ENCODE measurements around the gene UNC13D. TPM values are rescaled to one million over a fixed set of nuclear protein-coding genes. Genes with fewer than 3 reads are reported as not detected.

Gene UNC13D
- total and polyA plus RNA-seq, 9 of the 15 experiments (the other 6 are each of a cell fraction or from before 2014, with no cell fraction given) = 0.86 to 244 (median 69.2) TPM

DNA sequence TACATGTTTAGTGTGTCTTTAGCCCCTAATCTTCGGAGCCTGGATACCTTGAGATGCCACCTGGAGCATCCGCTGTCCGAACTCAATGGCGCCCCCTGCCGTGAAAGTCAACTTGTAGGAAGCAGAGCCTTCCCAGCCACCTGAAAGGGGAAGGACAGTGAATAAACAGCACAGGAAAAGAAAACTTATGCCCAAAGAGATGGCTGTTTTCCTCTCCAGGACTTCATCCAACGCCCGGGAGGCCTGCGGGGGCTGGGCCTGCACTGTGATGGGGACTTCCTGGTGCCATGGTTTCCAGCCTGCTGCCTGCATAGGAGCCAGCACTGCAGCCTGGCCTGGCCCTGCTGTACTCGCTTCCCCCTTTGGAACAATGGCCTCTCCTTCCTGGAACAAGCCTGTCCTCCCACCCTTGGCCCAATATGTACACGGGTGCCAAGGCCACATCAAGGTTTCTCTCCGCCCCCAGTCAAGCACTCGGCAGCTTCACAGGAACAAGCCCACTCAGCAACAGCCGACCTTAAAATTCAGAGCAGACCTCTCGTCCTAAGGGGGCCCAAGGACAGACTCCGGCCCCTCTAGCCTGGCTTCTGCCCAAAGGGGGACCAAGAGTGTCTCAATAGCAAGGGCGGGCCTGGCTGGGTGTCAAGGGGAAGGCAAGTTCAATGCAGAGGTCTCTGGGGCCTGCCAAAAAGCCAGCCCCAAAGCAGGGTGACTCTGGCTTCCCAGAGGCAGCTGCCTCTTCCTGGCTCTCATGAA is 4.5 kb upstream of the UNC13D start:
- Histone ChIP-seq H3K27me3 (ENCODE audit: control insufficient read depth in 2 of 2, insufficient read depth in 2 of 2, low read length in 2 of 2) (no peaks in the 10 kb centered on the region), H3K9ac (ENCODE audit: insufficient read depth in 1 of 2, low read depth in 2 of 2, low read length in 2 of 2) (peak overlapping the region; percentile 44 to 87; a peak in 3 of 4 replicates), H3K4me1 (replicated peaks in 1 of 2; ENCODE audit: control insufficient read depth in 2 of 2, insufficient read depth in 2 of 2, low read length in 2 of 2) (peaks cover 36 to 67% of the 10 kb centered on the region in 2 experiments), H4K20me1 (replicated peaks; ENCODE audit: control insufficient read depth, insufficient read depth, low read length) (no peaks in the 10 kb centered on the region), H3K4me2 (ENCODE audit: insufficient read depth, low read length) (peak overlapping the region; percentile 60; the same call in 1 of the 2 replicates), H3K9me1 (ENCODE audit: control insufficient read depth, insufficient read depth, low read length) (no peaks in the 10 kb centered on the region), H3K9me3 (replicated peaks; ENCODE audit: control insufficient read depth, insufficient read depth, low read depth, low read length) (no peaks in the 10 kb centered on the region), H2AFZ (ENCODE audit: low read depth, low read length) (no peak overlapping the region), H3K4me3 (no peak overlapping the region), H3K27ac (ENCODE audit: extremely low read depth, low read depth, low read length) (peak overlapping the region; percentile 46; the same call in 2 of the 3 replicates), H3K36me3 (ENCODE audit: control insufficient read depth, insufficient read depth, low read length) (peaks cover 57% of the 10 kb centered on the region), H3K79me2 (ENCODE audit: control insufficient read depth, insufficient read depth, low read length) (peaks cover 35% of the 10 kb centered on the region)
- ATAC-seq (no peak), FAIRE-seq (peak; percentile 85), DNase-seq (ENCODE audit: extremely low read depth in 1 of 4, low spot score in 3 of 4) (peak in 3 of 4 experiments; percentile 41 to 86 (median 57))
- no TSS peak for BruUV-seq (replicated peaks)
- CTCF ChIA-PET (ENCODE audit: low intra/inter-chr PET ratio) = interaction anchor here (0.7 to 0.8 kb wide), 2 partner anchors 64 to 84 kb away, joined by 3 to 4 read pairs; partner anchors contain the start of genes GALK1 and UNK
- POLR2A ChIA-PET = interaction anchor here (1.0 to 8.5 kb wide), 4 partner anchors 19 to 151 kb away, joined by 4 to 145 read pairs (median 6); partner anchors contain the start of gene UNK
- intact Hi-C loops (cut with micrococcal nuclease) (loop anchor here (5.0 kb wide), 2 partner anchors 71 to 86 kb away; a partner anchor contains a TSS), in situ Hi-C loops (cut with MboI) (no loop called here)
- WGBS (ENCODE audit: insufficient coverage, low coverage, missing lambda C conversion rate) = 42% methylated on average over 16 of the region's 16 CpGs
- no peak for TF ChIP-seq KDM5B (IDR thresholded peaks at IDR 0.05; ENCODE audit: insufficient replicate concordance, low read depth, low read length)
- TF ChIP-seq, protein P1, sequence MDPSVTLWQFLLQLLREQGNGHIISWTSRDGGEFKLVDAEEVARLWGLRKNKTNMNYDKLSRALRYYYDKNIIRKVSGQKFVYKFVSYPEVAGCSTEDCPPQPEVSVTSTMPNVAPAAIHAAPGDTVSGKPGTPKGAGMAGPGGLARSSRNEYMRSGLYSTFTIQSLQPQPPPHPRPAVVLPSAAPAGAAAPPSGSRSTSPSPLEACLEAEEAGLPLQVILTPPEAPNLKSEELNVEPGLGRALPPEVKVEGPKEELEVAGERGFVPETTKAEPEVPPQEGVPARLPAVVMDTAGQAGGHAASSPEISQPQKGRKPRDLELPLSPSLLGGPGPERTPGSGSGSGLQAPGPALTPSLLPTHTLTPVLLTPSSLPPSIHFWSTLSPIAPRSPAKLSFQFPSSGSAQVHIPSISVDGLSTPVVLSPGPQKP (CRISPR knock-in tag; IDR thresholded peaks at IDR 0.05) = no peak
- TF ChIP-seq CTCF (IDR thresholded peaks at IDR 0.05 in 2 of 3, conservative IDR thresholded peaks at IDR 0.05 in 1 of 3; ENCODE audit: insufficient read depth in 2 of 3, low read depth in 1 of 3, low read length in 3 of 3) = peak; percentile 78 to 90 (median 81)
- TF ChIP-seq KDM2B (CRISPR knock-in tag; IDR thresholded peaks at IDR 0.05) = no peak
- TF ChIP-seq NR3C1 (CRISPR knock-in tag; IDR thresholded peaks at IDR 0.05) = no peak
- no peak for TF ChIP-seq POLR2H (tag; IDR thresholded peaks at IDR 0.05; ENCODE audit: low read depth)
- TF ChIP-seq CREBBP (IDR thresholded peaks at IDR 0.05; ENCODE audit: low read depth, low read length) = no peak
- no peak for TF ChIP-seq ZNF77 (CRISPR knock-in tag; IDR thresholded peaks at IDR 0.05)
- no peak for TF ChIP-seq CBX1 (IDR thresholded peaks at IDR 0.05; ENCODE audit: low read depth)
- no peak for TF ChIP-seq TEAD1 (CRISPR knock-in tag; IDR thresholded peaks at IDR 0.05)
- TF ChIP-seq RCOR1 (IDR thresholded peaks at IDR 0.05; ENCODE audit: borderline replicate concordance in 1 of 2, low read depth in 2 of 2, low read length in 2 of 2) = peak in 1 of 2 experiments; percentile 75; a peak in 2 of 4 replicates
- TF ChIP-seq ZNF274 (IDR thresholded peaks at IDR 0.05; ENCODE audit: borderline replicate concordance, low read depth, low read length) = no peak
- no peak for TF ChIP-seq BRD9 (IDR thresholded peaks at IDR 0.05; ENCODE audit: low read depth, partially characterized antibody)
- no peak for TF ChIP-seq PPARD (CRISPR knock-in tag; IDR thresholded peaks at IDR 0.05)
- TF ChIP-seq HDGF (IDR thresholded peaks at IDR 0.05) = no peak
- no peak for TF ChIP-seq ZNF140 (CRISPR knock-in tag; IDR thresholded peaks at IDR 0.05)
- TF ChIP-seq ZC3H8 (IDR thresholded peaks at IDR 0.05) = no peak
- no peak for TF ChIP-seq CHD4 (IDR thresholded peaks at IDR 0.05; ENCODE audit: insufficient read depth, insufficient replicate concordance, low read depth, low read length, poor library complexity, severe bottlenecking)
